ENCODE data around the gene FSTL4.

- TF ChIP-seq CTCF (conservative IDR thresholded peaks at IDR 0.05; ENCODE audit: low read depth in 2 of 2) (no peak), POLR2AphosphoS5 (IDR thresholded peaks at IDR 0.05; ENCODE audit: low read depth) (no peak), EZH2 (IDR thresholded peaks at IDR 0.05; ENCODE audit: low read depth, unreplicated experiment) (no peak), EZH2phosphoT487 (IDR thresholded peaks at IDR 0.05; ENCODE audit: unreplicated experiment) (no peak), REST (IDR thresholded peaks at IDR 0.05; ENCODE audit: unreplicated experiment) (no peak), CREB1 (CRISPR knock-in tag; IDR thresholded peaks at IDR 0.05; ENCODE audit: low read depth) (no peak), JUNB (IDR thresholded peaks at IDR 0.05; ENCODE audit: unreplicated experiment) (no peak), ETS1 (IDR thresholded peaks at IDR 0.05) (no peak), ZNF114 (CRISPR knock-in tag; IDR thresholded peaks at IDR 0.05) (no peak), ZNF331 (CRISPR knock-in tag; IDR thresholded peaks at IDR 0.05; ENCODE audit: low read depth) (no peak), STAT1 (IDR thresholded peaks at IDR 0.05; ENCODE audit: unreplicated experiment) (no peak)
Observed at GRCh38 chr5:133406977-133407632, 205.2 kb downstream of the FSTL4 start.
